Endodermal cell (in vitro differentiated cells): Measurements from ENCODE around the gene MYLK4. TPM values are rescaled to one million over a fixed set of nuclear protein-coding genes. Genes with fewer than 3 reads are reported as not detected.

ENCODE experiments used
- DNase-seq: peaks from one replicate; pipeline ENCODE4 v3.0.0-alpha.2; 2017
- H3K27ac ChIP-seq: 2 replicates; pipeline ENCODE4 v1.5.1; 2013; ENCODE audit warnings: mild to moderate bottlenecking, low read depth, low read length, moderate library complexity
- H3K27me3 ChIP-seq: 2 replicates; pipeline ENCODE4 v1.6.1; 2013; ENCODE audit warnings: mild to moderate bottlenecking, low read length, moderate library complexity; ENCODE audit not compliant: insufficient read depth, control insufficient read depth, poor library complexity, severe bottlenecking
- H3K36me3 ChIP-seq: 2 replicates; pipeline ENCODE4 v1.7.0; 2013; ENCODE audit warnings: mild to moderate bottlenecking, low read length, moderate library complexity; ENCODE audit not compliant: control insufficient read depth, insufficient read depth
- H3K4me1 ChIP-seq: one replicate; pipeline ENCODE4 v1.7.0; 2013; ENCODE audit warnings: low read length; ENCODE audit not compliant: control insufficient read depth, insufficient read depth
- H3K4me3 ChIP-seq: 2 replicates; pipeline ENCODE4 v1.5.1; 2013; ENCODE audit warnings: mild to moderate bottlenecking, low read length, moderate library complexity
- H3K9ac ChIP-seq: 2 replicates; pipeline ENCODE4 v1.6.1; 2013; ENCODE audit warnings: mild to moderate bottlenecking, low read length, moderate library complexity; ENCODE audit not compliant: poor library complexity, severe bottlenecking; ENCODE audit errors: extremely low read depth
- H3K9me3 ChIP-seq: 2 replicates; pipeline ENCODE4 v1.6.1; 2013; ENCODE audit warnings: mild to moderate bottlenecking, low read length, moderate library complexity; ENCODE audit not compliant: control insufficient read depth
- H3K27ac Mint-ChIP-seq: 2 replicates; pipeline ENCODE4 v1.8.0; 2020; ENCODE audit warnings: mixed read lengths
- H3K27me3 Mint-ChIP-seq: 2 replicates; pipeline ENCODE4 v1.8.0; 2021; ENCODE audit warnings: mild to moderate bottlenecking, mixed read lengths; ENCODE audit not compliant: insufficient read depth
- H3K36me3 Mint-ChIP-seq: 2 replicates; pipeline ENCODE4 v1.8.0; 2020; ENCODE audit warnings: low read depth, mixed read lengths
- H3K4me1 Mint-ChIP-seq: 2 replicates; pipeline ENCODE4 v1.8.0; 2020; ENCODE audit warnings: mixed read lengths
- H3K4me3 Mint-ChIP-seq: 2 replicates; pipeline ENCODE4 v1.8.0; 2020; ENCODE audit warnings: mild to moderate bottlenecking, moderate library complexity, mixed read lengths
- H3K9me3 Mint-ChIP-seq: 2 replicates; pipeline ENCODE4 v1.8.0; 2020; ENCODE audit warnings: mild to moderate bottlenecking, mixed read lengths
- WGBS, 2 experiments: methylation state at CpG; one replicate each; pipeline versions ENCODE4 v1.1.5 to v1.1.7; 2013; ENCODE audit warnings: missing lambda C conversion rate in 2 of 2, mixed read lengths in 1 of 2; ENCODE audit not compliant: insufficient coverage in 1 of 2, insufficient read length in 1 of 2; 5-methylcytosine and 5-hydroxymethylcytosine counted together
- total RNA-seq, 2 donors: library from RNA; stranded (reverse); fragmentation: NEBNext Ultra II Directional in 1 of 2; extraction: Animal tissue kit (Norgen Biotek cat#: 25700) in 1 of 2; gene quantifications; 2 replicates in 1 of 2; 3 replicates in 1 of 2; pipeline ENCODE4 v1.2.1, GENCODE V29; 2021
- TF ChIP-seq, protein P1 (sequence below): fragments of 200-600 bp; sonication (generic); conservative IDR thresholded peaks from 2 replicates; pipeline ENCODE4 v1.5.0; 2021; ENCODE audit warnings: antibody characterized with exemption, mild to moderate bottlenecking

Gene MYLK4
- total RNA-seq, 2 donors from 2014 or later, result 0.18 to 0.20 TPM

DNA sequence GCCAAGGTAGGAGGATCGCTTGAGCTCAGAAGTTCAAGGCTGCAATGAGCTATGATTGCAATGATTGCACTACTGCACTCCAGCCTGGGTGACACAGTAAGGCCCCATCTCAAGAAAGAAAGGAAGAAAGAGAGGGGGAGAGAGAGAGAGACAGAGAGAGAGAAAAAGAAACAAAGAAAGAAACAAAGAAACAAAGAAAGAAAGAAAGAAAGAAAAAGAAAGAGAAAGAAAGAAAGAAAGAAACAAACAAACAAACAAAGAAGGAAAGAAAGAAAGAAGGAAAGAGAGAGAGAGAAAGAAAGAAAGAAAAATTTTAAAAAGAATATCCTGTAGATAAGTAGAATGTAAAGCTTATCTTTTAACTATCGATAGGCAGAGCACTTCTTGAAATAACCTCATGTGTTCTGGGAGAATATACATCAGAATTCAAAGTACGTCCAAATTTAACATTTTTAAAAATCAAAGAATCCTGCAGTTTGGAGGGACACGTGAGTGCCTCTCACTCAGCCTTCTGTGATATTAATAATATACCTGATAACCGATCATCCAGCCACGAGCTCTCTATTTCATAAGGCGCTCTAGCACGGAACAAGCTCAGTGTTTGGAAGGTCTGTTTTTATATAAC is 25.2 kb downstream of the MYLK4 start:
- no peak overlapping the region for H3K4me3 ChIP-seq
- no peak for DNase-seq
- peaks cover 8% of the 10 kb centered on the region for H3K9me3 ChIP-seq
- Mint-ChIP-seq H3K27me3 (peaks cover 3% of the 10 kb centered on the region), H3K27ac (no peak overlapping the region), H3K9me3 (peaks cover 5% of the 10 kb centered on the region), H3K36me3 (no peaks in the 10 kb centered on the region), H3K4me3 (no peak overlapping the region), H3K4me1 (peaks cover 26% of the 10 kb centered on the region)
- no peaks in the 10 kb centered on the region for H3K27me3 ChIP-seq
- WGBS, 2 experiments, result 78 to 100% methylated on average over 3 to 8 of the region's 8 CpGs
- no peak overlapping the region for H3K27ac ChIP-seq
- no peaks in the 10 kb centered on the region for H3K36me3 ChIP-seq
- H3K4me1 ChIP-seq, result peaks cover 4% of the 10 kb centered on the region
- TF ChIP-seq, protein P1, sequence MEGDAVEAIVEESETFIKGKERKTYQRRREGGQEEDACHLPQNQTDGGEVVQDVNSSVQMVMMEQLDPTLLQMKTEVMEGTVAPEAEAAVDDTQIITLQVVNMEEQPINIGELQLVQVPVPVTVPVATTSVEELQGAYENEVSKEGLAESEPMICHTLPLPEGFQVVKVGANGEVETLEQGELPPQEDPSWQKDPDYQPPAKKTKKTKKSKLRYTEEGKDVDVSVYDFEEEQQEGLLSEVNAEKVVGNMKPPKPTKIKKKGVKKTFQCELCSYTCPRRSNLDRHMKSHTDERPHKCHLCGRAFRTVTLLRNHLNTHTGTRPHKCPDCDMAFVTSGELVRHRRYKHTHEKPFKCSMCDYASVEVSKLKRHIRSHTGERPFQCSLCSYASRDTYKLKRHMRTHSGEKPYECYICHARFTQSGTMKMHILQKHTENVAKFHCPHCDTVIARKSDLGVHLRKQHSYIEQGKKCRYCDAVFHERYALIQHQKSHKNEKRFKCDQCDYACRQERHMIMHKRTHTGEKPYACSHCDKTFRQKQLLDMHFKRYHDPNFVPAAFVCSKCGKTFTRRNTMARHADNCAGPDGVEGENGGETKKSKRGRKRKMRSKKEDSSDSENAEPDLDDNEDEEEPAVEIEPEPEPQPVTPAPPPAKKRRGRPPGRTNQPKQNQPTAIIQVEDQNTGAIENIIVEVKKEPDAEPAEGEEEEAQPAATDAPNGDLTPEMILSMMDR, result no peak
- H3K9ac ChIP-seq, result no peak overlapping the region

DNA sequence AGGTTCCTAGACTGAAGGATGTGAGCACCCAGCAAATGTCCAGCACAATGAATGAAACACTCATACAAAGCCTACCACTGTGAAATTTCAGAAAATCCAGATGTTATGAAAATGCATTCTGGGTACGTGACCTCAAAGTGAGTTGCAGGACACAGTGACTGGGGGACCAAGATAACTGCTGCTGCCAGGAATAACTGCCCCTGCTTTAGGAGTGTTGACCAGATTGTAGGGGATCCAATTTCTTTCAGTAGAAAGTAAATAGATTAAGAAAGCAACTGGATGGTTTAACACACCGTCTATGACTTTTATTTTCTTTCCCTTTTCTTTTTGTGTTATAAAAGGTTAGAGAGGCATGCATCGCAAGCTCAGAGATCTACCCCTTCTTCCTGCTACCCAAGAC is 29.5 kb downstream of the MYLK4 start:
- Mint-ChIP-seq H3K4me3 (no peak overlapping the region), H3K4me1 (peaks cover 11% of the 10 kb centered on the region), H3K27me3 (no peaks in the 10 kb centered on the region), H3K36me3 (no peaks in the 10 kb centered on the region), H3K9me3 (peaks cover 5% of the 10 kb centered on the region), H3K27ac (no peak overlapping the region)
- TF ChIP-seq, protein P1, result no peak
- H3K27ac ChIP-seq, result no peak overlapping the region
- no peak for DNase-seq
- no peaks in the 10 kb centered on the region for H3K36me3 ChIP-seq
- 97 to 100% methylated on average over 1 to 3 of the region's 3 CpGs for WGBS, 2 experiments
- no peak overlapping the region for H3K4me3 ChIP-seq
- H3K9ac ChIP-seq, result no peak overlapping the region
- no peaks in the 10 kb centered on the region for H3K27me3 ChIP-seq
- H3K9me3 ChIP-seq, result peaks cover 8% of the 10 kb centered on the region
- H3K4me1 ChIP-seq, result no peaks in the 10 kb centered on the region

DNA sequence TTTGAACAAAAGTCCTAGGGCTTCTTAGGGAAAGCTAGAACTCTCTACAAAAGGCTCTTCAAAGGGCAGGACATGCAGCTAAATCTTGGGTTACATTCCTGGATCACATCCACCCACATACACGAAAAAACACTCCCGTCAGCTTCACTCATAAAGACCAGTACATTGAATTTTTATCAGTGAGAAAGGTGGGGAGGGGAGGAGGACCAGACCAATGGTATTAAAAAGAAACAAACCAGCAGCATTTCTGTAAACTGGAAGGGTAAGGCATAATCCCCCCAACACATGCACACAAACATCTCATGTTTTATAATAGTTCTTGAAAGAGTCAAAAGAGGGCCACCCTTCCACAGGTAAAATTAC is 31.6 kb downstream of the MYLK4 start:
- H3K36me3 Mint-ChIP-seq, result no peaks in the 10 kb centered on the region
- no peaks in the 10 kb centered on the region for H3K4me1 Mint-ChIP-seq
- Histone ChIP-seq H3K9me3 (peaks cover 8% of the 10 kb centered on the region), H3K27me3 (no peaks in the 10 kb centered on the region), H3K9ac (no peak overlapping the region), H3K4me3 (no peak overlapping the region), H3K27ac (no peak overlapping the region), H3K4me1 (no peaks in the 10 kb centered on the region), H3K36me3 (no peaks in the 10 kb centered on the region)
- H3K27me3 Mint-ChIP-seq, result no peaks in the 10 kb centered on the region
- TF ChIP-seq, protein P1, result no peak
- H3K4me3 Mint-ChIP-seq, result no peak overlapping the region
- peaks cover 5% of the 10 kb centered on the region for H3K9me3 Mint-ChIP-seq
- H3K27ac Mint-ChIP-seq, result no peak overlapping the region
- WGBS, 2 experiments, result 71% methylated on average over 1 of the region's 2 CpGs; no CpG with 5 or more reads in 1 of the 2 experiments
- no peak for DNase-seq
